ENCODE measurements around the gene BHMT. TPM values are rescaled to one million over a fixed set of nuclear protein-coding genes. Genes with fewer than 3 reads are reported as not detected.
A peak's percentile ranks its signal among the peaks of the same experiment; 100 is the strongest.

The BHMT gene
- total RNA-seq, 1 experiment from 2014 or later, result 0.72 TPM

GRCh38 chr5:79147076-79147475 lies 35.5 kb downstream of the BHMT start:
- H3K4ac ChIP-seq (ENCODE audit: low read depth, low read length), result no peak overlapping the region
- no peaks in the 10 kb centered on the region for H4K20me1 ChIP-seq (ENCODE audit: control insufficient read depth, insufficient read depth, insufficient read length)
- no peaks in the 10 kb centered on the region for H3K79me2 ChIP-seq (ENCODE audit: insufficient read depth, low read length)
- no peak overlapping the region for H3K27ac ChIP-seq (ENCODE audit: insufficient read length, low read depth, low read length)
- H2BK12ac ChIP-seq (ENCODE audit: insufficient read length, low read depth, low read length), result no peak overlapping the region
- no peak overlapping the region for H2AK5ac ChIP-seq (ENCODE audit: insufficient read length, low read length)
- no peak overlapping the region for H4K5ac ChIP-seq (ENCODE audit: insufficient read length, low read depth, low read length)
- H3K4me1 ChIP-seq (ENCODE audit: insufficient read depth, low read length), result peaks cover 3% of the 10 kb centered on the region; the same call in 1 of the 2 replicates
- Mint-ChIP-seq H3K4me3 (no peak overlapping the region), H3K27me3 (ENCODE audit: low read depth) (no peaks in the 10 kb centered on the region), H3K9me3 (no peaks in the 10 kb centered on the region), H3K27ac (peak overlapping the region in 1 of 3 experiments; percentile 60; a peak in 2 of 7 replicates), H3K36me3 (ENCODE audit: insufficient read depth in 1 of 3, low read depth in 3 of 3) (peaks cover 0 to 5% (median 0%) of the 10 kb centered on the region in 3 experiments; a peak in 2 of 7 replicates), H3K4me1 (peaks cover 32 to 34% of the 10 kb centered on the region in 2 experiments)
- H2BK20ac ChIP-seq (ENCODE audit: low read depth, low read length, poor library complexity, severe bottlenecking), result no peak overlapping the region
- H3K79me1 ChIP-seq (ENCODE audit: insufficient read depth, low read depth, low read length, poor library complexity, severe bottlenecking), result no peaks in the 10 kb centered on the region
- H3K27me3 ChIP-seq (ENCODE audit: insufficient read depth, low read length), result no peaks in the 10 kb centered on the region
- H2BK120ac ChIP-seq (ENCODE audit: low read depth, low read length, poor library complexity, severe bottlenecking), result no peak overlapping the region
- no peaks in the 10 kb centered on the region for H3K23me2 ChIP-seq (ENCODE audit: insufficient read length, low read depth, low read length, poor library complexity, severe bottlenecking)
- H2BK5ac ChIP-seq (ENCODE audit: insufficient read length, low read length), result no peak overlapping the region
- no peak for DNase-seq
- H4K91ac ChIP-seq (ENCODE audit: insufficient read length, low read depth, low read length), result no peak overlapping the region
- no peaks in the 10 kb centered on the region for H3K9me3 ChIP-seq (ENCODE audit: control insufficient read depth, low read depth, low read length)
- H4K8ac ChIP-seq (replicated peaks; ENCODE audit: insufficient read length, low read depth, low read length), result no peak overlapping the region
- H3T11ph ChIP-seq (ENCODE audit: low read length), result no peak overlapping the region
- no peak overlapping the region for H2AFZ ChIP-seq (ENCODE audit: low read length)
- no peak overlapping the region for H3K9ac ChIP-seq (ENCODE audit: extremely low read depth, insufficient read length, low read length)
- H3K18ac ChIP-seq (ENCODE audit: insufficient read length, low read depth, low read length), result no peak overlapping the region
- TF ChIP-seq, protein P1, sequence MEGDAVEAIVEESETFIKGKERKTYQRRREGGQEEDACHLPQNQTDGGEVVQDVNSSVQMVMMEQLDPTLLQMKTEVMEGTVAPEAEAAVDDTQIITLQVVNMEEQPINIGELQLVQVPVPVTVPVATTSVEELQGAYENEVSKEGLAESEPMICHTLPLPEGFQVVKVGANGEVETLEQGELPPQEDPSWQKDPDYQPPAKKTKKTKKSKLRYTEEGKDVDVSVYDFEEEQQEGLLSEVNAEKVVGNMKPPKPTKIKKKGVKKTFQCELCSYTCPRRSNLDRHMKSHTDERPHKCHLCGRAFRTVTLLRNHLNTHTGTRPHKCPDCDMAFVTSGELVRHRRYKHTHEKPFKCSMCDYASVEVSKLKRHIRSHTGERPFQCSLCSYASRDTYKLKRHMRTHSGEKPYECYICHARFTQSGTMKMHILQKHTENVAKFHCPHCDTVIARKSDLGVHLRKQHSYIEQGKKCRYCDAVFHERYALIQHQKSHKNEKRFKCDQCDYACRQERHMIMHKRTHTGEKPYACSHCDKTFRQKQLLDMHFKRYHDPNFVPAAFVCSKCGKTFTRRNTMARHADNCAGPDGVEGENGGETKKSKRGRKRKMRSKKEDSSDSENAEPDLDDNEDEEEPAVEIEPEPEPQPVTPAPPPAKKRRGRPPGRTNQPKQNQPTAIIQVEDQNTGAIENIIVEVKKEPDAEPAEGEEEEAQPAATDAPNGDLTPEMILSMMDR (conservative IDR thresholded peaks at IDR 0.05), result no peak
- no peak overlapping the region for H3K14ac ChIP-seq (ENCODE audit: insufficient read depth, low read length)
- no peak overlapping the region for H3K56ac ChIP-seq (ENCODE audit: insufficient read length, low read depth, low read length)
- H3K4me2 ChIP-seq (ENCODE audit: insufficient read depth, insufficient read length, low read length), result no peak overlapping the region
- no peak overlapping the region for H3K23ac ChIP-seq (ENCODE audit: insufficient read length, low read depth, low read length)
- H2BK15ac ChIP-seq (ENCODE audit: low read depth, low read length), result no peak overlapping the region
